ENCODE results near the gene SEPHS2.
"Not testable (repeated sequence)": the region's sequence is repeated elsewhere in the genome, so short reads cannot be mapped to it uniquely, and the experiment has no call there.

Gene SEPHS2

DNA sequence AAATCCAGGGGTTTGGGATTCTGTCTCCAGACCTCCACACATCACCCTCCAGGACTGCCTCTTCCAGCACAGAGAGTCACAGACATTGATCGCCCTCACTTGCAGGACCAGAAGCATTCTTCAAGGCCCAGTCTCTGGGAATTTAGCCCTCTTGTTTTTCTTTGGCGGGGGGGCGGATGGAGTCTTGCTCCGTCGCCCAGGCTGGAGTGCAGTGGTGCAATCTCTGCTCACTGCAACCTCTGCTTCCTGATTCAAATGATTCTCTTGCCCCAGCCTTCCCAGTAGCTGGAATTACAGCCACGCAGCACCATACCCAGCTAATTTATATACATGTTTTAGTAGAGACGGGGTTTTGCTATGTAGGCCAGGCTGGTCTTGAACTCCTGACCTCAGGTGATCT, 18.4 kb upstream of the SEPHS2 start:
- DNase-seq: no peak

DNA sequence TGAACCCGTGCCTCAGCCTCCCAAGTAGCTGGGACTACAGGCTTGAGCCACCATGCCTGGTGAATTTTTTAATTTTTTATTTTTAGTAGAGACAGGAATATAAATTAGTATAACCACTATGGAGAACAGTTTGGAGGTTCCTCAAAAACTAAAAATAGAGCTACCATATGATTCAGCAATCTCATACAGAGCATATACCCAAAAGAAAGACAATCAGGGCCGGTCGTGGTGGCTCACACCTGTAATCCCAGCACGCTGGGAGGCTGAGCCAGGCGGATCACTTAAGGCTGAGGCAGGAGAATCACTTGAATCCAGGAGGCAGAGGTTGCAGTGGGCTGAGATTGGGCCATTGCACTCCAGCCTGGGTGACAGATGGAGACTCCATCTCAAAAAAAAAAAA, 15.8 kb upstream of the SEPHS2 start:
- not testable (repeated sequence) for DNase-seq

DNA sequence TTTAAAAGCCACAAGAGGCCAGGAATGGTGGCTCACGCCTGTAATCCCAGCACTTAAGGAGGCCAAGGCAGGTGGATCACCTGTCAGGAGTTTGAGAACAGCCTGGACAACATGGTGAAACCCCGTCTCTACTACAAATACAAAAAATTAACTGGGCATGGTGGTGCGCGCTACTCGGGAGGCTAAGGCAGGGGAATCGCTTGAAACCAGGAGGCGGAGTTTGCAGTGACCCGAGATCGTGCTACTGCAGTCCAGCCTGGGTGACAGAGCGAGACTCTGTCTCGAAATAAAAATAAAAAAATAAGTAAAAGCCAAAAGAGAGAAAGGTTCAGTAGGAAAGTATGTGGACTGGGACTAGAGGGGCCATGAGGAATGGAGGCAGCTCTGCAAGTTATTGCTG, 13.8 kb upstream of the SEPHS2 start:
- DNase-seq: no peak

GRCh38 chr16:30458561-30459394, 13.1 kb upstream of the SEPHS2 start:
- no peak for DNase-seq

DNA sequence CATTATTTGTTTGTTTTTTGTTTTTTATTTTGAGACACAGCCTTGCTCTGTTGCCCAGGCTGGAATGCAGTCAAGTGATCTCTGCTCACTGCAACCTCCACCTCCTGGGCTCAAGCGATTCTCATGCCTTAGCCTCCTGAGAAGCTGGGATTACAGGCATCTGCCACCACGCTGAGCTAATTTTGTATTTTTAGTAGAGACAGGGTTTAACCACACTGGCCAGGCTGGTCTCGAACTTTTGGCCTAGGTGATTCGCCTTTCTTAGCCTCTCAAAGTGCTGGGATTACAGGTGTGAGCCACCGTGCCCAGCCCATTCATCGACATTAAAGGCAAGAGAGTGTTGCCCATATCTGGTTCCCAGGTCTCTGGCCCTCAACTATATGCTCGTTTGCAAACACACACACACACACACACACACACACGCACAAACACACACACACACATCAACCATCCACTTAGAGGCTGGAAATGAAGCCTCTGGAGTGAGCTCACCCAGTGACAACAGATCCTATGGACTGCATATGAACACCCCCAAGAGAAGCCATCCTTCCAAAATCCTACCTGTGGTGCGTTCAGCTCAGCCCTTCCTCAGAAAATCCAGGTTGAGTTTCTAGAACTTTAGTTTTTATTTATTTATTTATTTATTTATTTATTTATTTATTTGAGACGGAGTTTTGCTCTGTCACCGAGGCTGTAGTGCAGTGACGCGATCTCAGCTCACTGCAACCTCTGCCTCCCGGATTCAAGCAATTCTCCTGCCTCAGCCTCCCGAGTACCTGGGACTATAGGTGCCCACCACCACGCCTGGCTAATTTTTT, 12.3 kb upstream of the SEPHS2 start:
- DNase-seq: no peak

GRCh38 chr16:30457256-30457655, 11.6 kb upstream of the SEPHS2 start:
- DNase-seq: no peak

- DNase-seq: no peak
These were observed 10.6 kb upstream of the SEPHS2 start for GRCh38 chr16:30456302-30456701.

DNA sequence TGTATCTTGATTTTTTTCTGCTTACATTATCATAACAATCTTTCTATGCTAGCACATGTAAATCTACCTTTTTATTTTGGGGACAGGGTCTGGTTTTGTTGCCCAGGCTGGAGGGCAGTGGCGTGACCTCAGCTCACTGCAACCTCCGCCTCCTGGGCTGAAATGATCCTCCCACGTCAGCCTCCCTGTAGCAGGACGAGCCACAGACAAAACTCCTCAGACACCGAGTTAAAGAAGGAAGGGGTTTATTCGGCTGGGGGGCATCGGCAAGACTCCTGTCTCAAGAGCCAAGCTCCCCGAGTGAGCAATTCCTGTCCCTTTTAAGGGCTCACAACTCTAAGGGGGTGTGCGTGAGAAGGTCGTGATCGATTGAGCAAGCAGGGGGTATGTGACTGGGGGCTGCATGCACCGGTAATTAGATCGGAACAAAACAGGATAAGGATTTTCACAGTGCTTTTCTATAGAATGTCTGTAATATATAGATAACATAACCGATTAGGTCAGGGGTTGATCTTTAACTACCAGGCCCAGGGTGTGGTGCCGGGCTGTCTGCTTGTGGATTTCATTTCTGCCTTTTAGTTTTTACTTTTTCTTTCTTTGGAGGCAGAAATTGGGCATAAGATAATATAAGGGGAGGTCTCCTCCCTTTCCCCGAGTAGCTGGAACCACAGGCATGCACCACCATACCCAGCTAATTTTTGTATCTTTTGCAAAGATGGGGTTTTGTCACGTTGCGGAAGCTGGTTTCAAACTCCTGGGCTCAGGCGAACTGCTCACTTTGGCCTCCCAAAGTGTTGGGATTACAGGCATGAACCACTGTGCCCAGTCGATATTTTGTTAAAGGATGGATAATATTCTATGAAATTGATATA, 7.3 kb upstream of the SEPHS2 start:
- DNase-seq: not testable (repeated sequence)

- DNase-seq: no peak
These were observed 3.4 kb upstream of the SEPHS2 start for GRCh38 chr16:30449116-30449435.

GRCh38 chr16:30447512-30448226, 2.0 kb upstream of the SEPHS2 start:
- DNase-seq: no peak

DNA sequence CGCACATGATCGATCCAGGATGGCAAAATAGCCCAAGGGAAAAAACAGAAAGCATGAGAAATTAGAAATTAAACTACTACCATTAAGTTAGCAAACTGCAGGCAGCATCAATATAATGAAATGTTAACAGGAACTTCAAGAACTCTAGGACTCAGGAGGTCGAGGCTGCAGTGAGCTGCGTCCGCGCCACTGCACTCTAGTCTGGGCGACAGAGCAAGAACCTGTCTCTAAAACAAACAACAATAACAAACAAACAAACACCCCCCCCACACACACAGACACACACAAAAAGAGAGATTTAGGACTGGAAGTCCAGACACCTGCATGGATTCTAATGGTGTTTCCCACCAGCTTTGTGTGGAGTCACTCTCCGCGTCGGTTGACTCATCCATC, 525 bp upstream of the SEPHS2 start:
- no peak for DNase-seq

GRCh38 chr16:30445149-30445407, 596 bp downstream of the SEPHS2 start:
- DNase-seq: no peak

GRCh38 chr16:30444231-30445148, 1.2 kb downstream of the SEPHS2 start:
- no peak for DNase-seq

DNA sequence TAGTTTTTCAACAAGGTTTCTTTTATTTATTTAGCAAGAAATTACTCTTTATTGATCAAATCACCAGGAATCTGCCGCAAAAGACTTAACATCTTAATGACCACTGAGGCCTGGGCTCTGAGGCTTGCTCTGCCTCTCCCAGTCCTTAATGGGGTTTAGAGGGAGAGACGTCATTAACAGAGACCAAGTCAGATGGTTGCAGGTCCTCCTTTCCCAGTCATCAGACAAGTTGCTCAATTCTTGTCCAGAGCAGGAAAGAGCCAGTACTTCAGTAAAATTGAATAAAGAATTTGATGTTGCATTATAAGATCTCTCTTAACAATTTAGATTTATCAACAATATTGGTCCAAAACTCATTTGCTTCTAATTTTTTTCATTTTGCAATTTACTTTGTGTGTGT, 2.0 kb downstream of the SEPHS2 start:
- no peak for DNase-seq

- no peak for DNase-seq
These were observed 5.8 kb downstream of the SEPHS2 start for GRCh38 chr16:30439720-30440348.

DNA sequence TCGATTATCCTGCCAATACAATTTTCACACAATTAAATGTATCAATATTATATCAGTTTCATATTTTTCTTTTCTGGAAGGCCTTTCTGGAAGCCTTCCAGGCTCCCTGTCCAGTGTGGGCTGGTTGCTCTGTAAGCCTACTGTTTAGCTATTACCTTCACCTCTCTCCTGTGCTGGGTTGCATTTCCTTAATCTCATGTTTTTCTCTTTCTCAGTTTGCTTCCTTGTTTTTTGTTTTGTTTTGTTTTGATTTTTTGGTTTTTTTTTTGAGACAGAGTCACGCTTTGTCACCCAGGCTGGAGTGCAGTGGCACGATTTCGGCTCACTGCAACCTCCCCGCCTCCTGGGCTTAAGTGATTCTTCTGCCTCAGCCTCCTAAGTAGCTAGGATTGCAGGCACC, 6.8 kb downstream of the SEPHS2 start:
- no peak for DNase-seq

GRCh38 chr16:30437511-30438046, 8.1 kb downstream of the SEPHS2 start:
- no peak for DNase-seq

GRCh38 chr16:30434852-30435251, 10.8 kb downstream of the SEPHS2 start:
- DNase-seq: no peak

- DNase-seq: no peak
These were observed 15.2 kb downstream of the SEPHS2 start for GRCh38 chr16:30430428-30430970.

- peak; percentile 94 for DNase-seq
These were observed 15.8 kb downstream of the SEPHS2 start, which contains the start of gene DCTPP1 for GRCh38 chr16:30429678-30430427. TSS of gene DCTPP1 (minus strand) at chr16:30430030. CDS start at chr16:30429980, 50 bp downstream.

Measured in NCI-H748 treated with DMSO at 0.1 percent for 48 hours (cell line).